Suprapubic skin (tissue), 4 donors: Measurements from ENCODE around the gene SYNM. TPM values are rescaled to one million over a fixed set of nuclear protein-coding genes. Genes with fewer than 3 reads are reported as not detected.

Experiments used
- DNase-seq, 2 donors: peaks; one replicate each; pipeline ENCODE4 v3.0.0-alpha.2; 2019; ENCODE audit warnings: low spot score in 2 of 2
- H3K27ac ChIP-seq: fragments of 200-600 bp; sonication (generic); one replicate; pipeline ENCODE4 v1.5.1; 2019
- H3K27me3 ChIP-seq: fragments of 200-600 bp; sonication (generic); one replicate; pipeline ENCODE4 v1.5.1; 2019
- H3K36me3 ChIP-seq: fragments of 200-600 bp; sonication (generic); one replicate; pipeline ENCODE4 v1.5.1; 2019
- H3K4me1 ChIP-seq: fragments of 200-600 bp; sonication (generic); one replicate; pipeline ENCODE4 v1.5.1; 2019
- H3K4me3 ChIP-seq: fragments of 200-600 bp; sonication (generic); one replicate; pipeline ENCODE4 v1.5.1; 2019; ENCODE audit warnings: mild to moderate bottlenecking
- H3K9me3 ChIP-seq: fragments of 200-600 bp; sonication (generic); one replicate; pipeline ENCODE4 v1.5.1; 2019
- CTCF ChIP-seq, 2 donors: fragments of 200-600 bp in 1 of 2; fragments of 450-650 bp in 1 of 2; sonication (generic) in 1 of 2; IDR thresholded peaks; one replicate each; pipeline ENCODE4 v1.5.1; 2016 to 2019; ENCODE audit warnings: antibody characterized with exemption in 2 of 2, mild to moderate bottlenecking in 1 of 2, moderate library complexity in 1 of 2
- EP300 ChIP-seq: sonication (generic); formaldehyde crosslinking; IDR thresholded peaks from one replicate; pipeline ENCODE4 v1.6.1; 2017; ENCODE audit warnings: antibody characterized with exemption
- POLR2A ChIP-seq, 2 donors: fragments of 450-650 bp; IDR thresholded peaks; one replicate each; pipeline ENCODE4 v1.6.1; 2017; ENCODE audit warnings: antibody characterized with exemption in 2 of 2, mild to moderate bottlenecking in 2 of 2, moderate library complexity in 2 of 2
- POLR2AphosphoS5 ChIP-seq, 3 donors: sonication (generic); formaldehyde crosslinking; IDR thresholded peaks; one replicate each; pipeline ENCODE4 v1.6.1; 2017; ENCODE audit warnings: antibody characterized with exemption in 3 of 3
- WGBS: methylation state at CpG from one replicate; pipeline ENCODE4 v1.1.5; 2018; 5-methylcytosine and 5-hydroxymethylcytosine counted together
- total RNA-seq, 4 donors: library from RNA; depleted of rRNA; stranded (reverse); fragments of >200 nt; gene quantifications; one replicate each; pipeline ENCODE4 v1.1.0, GENCODE V29; 2016

Gene SYNM
- total RNA-seq, 4 donors from 2014 or later, result 6.7 to 20.3 (median 10.7) TPM

DNA sequence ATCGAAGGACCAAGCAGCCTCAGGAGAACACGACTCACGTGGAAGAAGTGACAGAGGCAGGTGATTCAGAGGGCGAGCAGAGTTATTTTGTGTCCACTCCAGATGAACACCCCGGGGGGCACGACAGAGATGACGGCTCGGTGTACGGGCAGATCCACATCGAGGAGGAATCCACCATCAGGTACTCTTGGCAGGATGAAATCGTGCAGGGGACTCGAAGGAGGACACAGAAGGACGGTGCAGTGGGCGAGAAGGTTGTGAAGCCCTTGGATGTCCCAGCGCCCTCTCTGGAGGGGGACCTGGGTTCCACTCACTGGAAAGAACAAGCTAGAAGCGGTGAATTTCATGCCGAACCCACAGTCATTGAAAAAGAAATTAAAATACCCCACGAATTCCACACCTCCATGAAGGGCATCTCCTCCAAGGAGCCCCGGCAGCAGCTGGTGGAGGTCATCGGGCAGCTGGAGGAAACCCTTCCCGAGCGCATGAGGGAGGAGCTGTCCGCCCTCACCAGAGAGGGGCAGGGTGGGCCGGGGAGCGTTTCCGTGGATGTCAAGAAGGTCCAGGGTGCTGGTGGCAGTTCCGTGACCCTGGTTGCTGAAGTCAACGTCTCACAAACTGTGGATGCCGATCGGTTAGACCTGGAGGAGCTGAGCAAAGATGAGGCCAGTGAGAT is 26.0 kb downstream of the SYNM start:
- Histone ChIP-seq H3K4me3 (no peak overlapping the region), H3K36me3 (peaks cover 10% of the 10 kb centered on the region), H3K27ac (no peak overlapping the region), H3K4me1 (no peaks in the 10 kb centered on the region), H3K9me3 (no peaks in the 10 kb centered on the region), H3K27me3 (no peaks in the 10 kb centered on the region)
- DNase-seq, result peak in 1 of 2 donors; percentile 63
- 93% methylated on average over 30 of the region's 30 CpGs for WGBS
- TF ChIP-seq POLR2A (IDR thresholded peaks at IDR 0.05) (no peak), CTCF (IDR thresholded peaks at IDR 0.05) (no peak), POLR2AphosphoS5 (IDR thresholded peaks at IDR 0.05) (no peak), EP300 (no peak)

DNA sequence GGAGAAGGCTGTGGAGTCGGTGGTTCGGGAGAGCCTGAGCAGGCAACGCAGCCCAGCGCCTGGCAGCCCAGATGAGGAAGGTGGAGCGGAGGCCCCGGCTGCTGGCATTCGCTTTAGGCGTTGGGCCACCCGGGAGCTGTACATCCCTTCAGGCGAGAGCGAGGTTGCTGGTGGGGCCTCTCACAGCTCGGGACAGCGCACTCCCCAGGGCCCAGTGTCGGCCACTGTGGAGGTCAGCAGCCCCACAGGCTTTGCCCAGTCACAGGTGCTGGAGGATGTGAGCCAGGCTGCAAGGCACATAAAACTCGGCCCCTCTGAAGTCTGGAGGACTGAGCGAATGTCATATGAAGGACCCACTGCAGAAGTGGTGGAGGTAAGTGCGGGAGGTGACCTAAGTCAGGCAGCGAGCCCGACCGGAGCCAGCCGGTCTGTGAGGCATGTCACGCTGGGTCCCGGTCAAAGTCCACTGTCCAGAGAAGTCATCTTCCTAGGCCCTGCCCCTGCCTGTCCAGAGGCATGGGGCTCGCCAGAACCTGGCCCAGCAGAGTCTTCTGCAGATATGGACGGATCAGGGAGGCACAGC is 26.7 kb downstream of the SYNM start:
- Histone ChIP-seq H3K9me3 (no peaks in the 10 kb centered on the region), H3K27ac (no peak overlapping the region), H3K27me3 (no peaks in the 10 kb centered on the region), H3K36me3 (peaks cover 10% of the 10 kb centered on the region), H3K4me3 (no peak overlapping the region), H3K4me1 (no peaks in the 10 kb centered on the region)
- TF ChIP-seq POLR2A (IDR thresholded peaks at IDR 0.05) (no peak), EP300 (no peak)
- DNase-seq, result peak in 1 of 2 donors; percentile 79
- 92% methylated on average over 16 of the region's 25 CpGs for WGBS

DNA sequence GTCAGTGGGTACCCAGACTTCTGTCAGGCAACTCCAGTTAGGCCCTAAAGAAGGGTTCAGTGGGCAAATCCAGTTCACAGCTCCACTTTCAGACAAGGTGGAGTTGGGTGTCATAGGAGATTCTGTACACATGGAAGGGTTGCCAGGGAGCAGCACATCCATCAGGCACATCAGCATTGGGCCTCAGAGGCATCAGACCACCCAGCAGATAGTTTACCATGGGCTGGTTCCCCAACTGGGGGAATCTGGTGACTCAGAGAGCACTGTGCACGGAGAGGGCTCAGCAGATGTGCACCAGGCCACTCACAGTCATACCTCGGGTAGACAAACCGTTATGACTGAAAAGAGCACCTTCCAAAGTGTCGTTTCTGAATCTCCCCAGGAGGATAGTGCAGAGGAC is 27.2 kb downstream of the SYNM start:
- Histone ChIP-seq H3K36me3 (peaks cover 12% of the 10 kb centered on the region), H3K9me3 (no peaks in the 10 kb centered on the region), H3K4me1 (no peaks in the 10 kb centered on the region), H3K4me3 (no peak overlapping the region), H3K27me3 (no peaks in the 10 kb centered on the region), H3K27ac (no peak overlapping the region)
- no peak for TF ChIP-seq POLR2AphosphoS5 (IDR thresholded peaks at IDR 0.05)
- no peak for TF ChIP-seq EP300
- no peak for TF ChIP-seq CTCF (IDR thresholded peaks at IDR 0.05)
- TF ChIP-seq POLR2A (IDR thresholded peaks at IDR 0.05), result no peak
- no peak for DNase-seq
- 80% methylated on average over 2 of the region's 4 CpGs for WGBS

DNA sequence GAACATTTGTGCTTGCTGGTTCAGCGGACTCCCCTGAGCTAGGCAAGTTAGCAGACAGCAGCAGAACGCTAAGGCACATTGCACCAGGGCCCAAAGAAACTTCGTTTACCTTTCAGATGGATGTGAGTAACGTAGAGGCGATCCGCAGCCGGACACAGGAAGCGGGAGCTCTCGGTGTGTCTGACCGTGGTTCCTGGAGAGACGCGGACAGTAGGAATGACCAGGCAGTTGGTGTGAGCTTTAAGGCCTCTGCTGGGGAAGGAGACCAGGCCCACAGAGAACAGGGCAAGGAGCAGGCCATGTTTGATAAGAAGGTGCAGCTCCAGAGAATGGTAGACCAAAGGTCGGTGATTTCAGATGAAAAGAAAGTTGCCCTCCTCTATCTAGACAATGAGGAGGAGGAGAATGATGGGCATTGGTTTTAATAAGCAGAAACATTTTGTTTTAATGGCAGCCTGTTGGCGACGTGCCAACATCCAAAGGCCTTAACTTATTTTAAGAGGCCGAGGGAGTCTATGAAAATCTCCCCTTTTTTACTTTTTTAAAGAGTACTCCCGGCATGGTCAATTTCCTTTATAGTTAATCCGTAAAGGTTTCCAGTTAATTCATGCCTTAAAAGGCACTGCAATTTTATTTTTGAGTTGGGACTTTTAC is 27.9 kb downstream of the SYNM start:
- Histone ChIP-seq H3K27ac (no peak overlapping the region), H3K4me1 (no peaks in the 10 kb centered on the region), H3K27me3 (no peaks in the 10 kb centered on the region), H3K4me3 (no peak overlapping the region), H3K9me3 (no peaks in the 10 kb centered on the region), H3K36me3 (peaks cover 17% of the 10 kb centered on the region)
- TF ChIP-seq EP300, result no peak
- no peak for TF ChIP-seq POLR2A (IDR thresholded peaks at IDR 0.05)
- no peak for TF ChIP-seq POLR2AphosphoS5 (IDR thresholded peaks at IDR 0.05)
- WGBS, result 87% methylated on average over 18 of the region's 18 CpGs
- DNase-seq, result peak in 1 of 2 donors; percentile 64

DNA sequence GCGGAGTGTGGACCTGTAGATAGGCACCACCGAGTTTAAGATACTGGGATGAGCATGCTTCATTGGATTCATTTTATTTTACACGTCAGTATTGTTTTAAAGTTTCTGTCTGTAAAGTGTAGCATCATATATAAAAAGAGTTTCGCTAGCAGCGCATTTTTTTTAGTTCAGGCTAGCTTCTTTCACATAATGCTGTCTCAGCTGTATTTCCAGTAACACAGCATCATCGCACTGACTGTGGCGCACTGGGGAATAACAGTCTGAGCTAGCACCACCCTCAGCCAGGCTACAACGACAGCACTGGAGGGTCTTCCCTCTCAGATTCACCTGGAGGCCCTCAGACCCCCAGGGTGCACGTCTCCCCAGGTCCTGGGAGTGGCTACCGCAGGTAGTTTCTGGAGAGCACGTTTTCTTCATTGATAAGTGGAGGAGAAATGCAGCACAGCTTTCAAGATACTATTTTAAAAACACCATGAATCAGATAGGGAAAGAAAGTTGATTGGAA is 29.5 kb downstream of the SYNM start:
- no peaks in the 10 kb centered on the region for H3K27me3 ChIP-seq
- DNase-seq, result no peak
- H3K4me3 ChIP-seq, result no peak overlapping the region
- 86% methylated on average over 11 of the region's 11 CpGs for WGBS
- H3K27ac ChIP-seq, result no peak overlapping the region
- peaks cover 33% of the 10 kb centered on the region for H3K36me3 ChIP-seq
- TF ChIP-seq POLR2A (IDR thresholded peaks at IDR 0.05), result no peak
- no peak for TF ChIP-seq EP300
- no peak for TF ChIP-seq CTCF (IDR thresholded peaks at IDR 0.05)
- TF ChIP-seq POLR2AphosphoS5 (IDR thresholded peaks at IDR 0.05), result no peak
- H3K9me3 ChIP-seq, result no peaks in the 10 kb centered on the region
- H3K4me1 ChIP-seq, result no peaks in the 10 kb centered on the region

DNA sequence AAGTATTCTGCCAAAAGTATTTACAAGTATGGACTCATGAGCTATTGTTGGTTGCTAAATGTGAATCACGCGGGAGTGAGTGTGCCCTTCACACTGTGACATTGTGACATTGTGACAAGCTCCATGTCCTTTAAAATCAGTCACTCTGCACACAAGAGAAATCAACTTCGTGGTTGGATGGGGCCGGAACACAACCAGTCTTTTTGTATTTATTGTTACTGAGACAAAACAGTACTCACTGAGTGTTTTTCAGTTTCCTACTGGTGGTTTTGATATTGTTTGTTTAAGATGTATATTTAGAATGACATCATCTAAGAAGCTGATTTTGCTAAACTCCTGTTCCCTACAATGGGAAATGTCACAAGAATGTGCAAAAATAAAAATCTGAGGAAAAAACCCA is 30.3 kb downstream of the SYNM start:
- H3K9me3 ChIP-seq, result no peaks in the 10 kb centered on the region
- no peak overlapping the region for H3K27ac ChIP-seq
- H3K4me1 ChIP-seq, result no peaks in the 10 kb centered on the region
- DNase-seq, result no peak
- peaks cover 32% of the 10 kb centered on the region for H3K36me3 ChIP-seq
- no peaks in the 10 kb centered on the region for H3K27me3 ChIP-seq
- H3K4me3 ChIP-seq, result no peak overlapping the region
- 75% methylated on average over 4 of the region's 4 CpGs for WGBS
- TF ChIP-seq CTCF (IDR thresholded peaks at IDR 0.05) (no peak), EP300 (no peak), POLR2A (IDR thresholded peaks at IDR 0.05) (no peak), POLR2AphosphoS5 (IDR thresholded peaks at IDR 0.05) (no peak)
